GM19239 (cell line): ENCODE results near the gene FBXO17.
"Not testable (repeated sequence)": the region's sequence is repeated elsewhere in the genome, so short reads cannot be mapped to it uniquely, and the experiment has no call there.

Experiments
- DNase-seq: peaks from one replicate; pipeline ENCODE4 v3.0.0; 2011; ENCODE audit warnings: low spot score; ENCODE audit not compliant: insufficient read length
- FAIRE-seq: peaks from 2 replicates; lab custom pipeline; 2011; peaks lifted over from hg19 to GRCh38; lab: Jason Lieb, UNC

The FBXO17 gene

GRCh38 chr19:38946229-38947010, 29.1 kb downstream of the FBXO17 start:
- FAIRE-seq (no peak), DNase-seq (no peak)

GRCh38 chr19:38945562-38946228, 29.8 kb downstream of the FBXO17 start:
- FAIRE-seq (no peak), DNase-seq (no peak)

DNA sequence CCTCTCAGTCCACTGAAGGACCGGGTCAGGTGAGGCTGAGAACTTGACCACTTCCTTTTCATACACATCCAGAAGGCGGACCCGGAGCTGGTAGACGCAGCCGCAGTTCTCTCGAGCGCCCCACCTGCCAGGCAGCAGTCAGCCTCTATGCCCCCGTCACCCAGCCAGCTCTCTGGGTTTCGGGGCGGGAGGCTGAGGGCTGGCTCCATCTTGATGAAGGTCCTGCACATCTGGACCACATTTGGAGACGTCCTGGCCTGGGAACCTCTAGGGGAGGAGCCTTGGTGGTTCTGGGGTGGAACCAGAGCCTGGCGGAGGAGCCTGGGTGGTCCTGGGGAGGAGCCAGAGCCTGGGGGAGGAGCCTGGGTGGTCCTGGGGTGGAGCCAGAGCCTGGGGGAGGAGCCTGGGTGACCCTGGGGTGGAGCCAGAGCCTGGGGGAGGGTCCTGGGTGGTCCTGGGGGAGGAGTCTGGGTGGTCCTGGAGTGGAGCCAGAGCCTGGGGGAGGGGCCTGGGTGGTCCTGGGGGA, 30.5 kb downstream of the FBXO17 start:
- FAIRE-seq (no peak), DNase-seq (no peak)

DNA sequence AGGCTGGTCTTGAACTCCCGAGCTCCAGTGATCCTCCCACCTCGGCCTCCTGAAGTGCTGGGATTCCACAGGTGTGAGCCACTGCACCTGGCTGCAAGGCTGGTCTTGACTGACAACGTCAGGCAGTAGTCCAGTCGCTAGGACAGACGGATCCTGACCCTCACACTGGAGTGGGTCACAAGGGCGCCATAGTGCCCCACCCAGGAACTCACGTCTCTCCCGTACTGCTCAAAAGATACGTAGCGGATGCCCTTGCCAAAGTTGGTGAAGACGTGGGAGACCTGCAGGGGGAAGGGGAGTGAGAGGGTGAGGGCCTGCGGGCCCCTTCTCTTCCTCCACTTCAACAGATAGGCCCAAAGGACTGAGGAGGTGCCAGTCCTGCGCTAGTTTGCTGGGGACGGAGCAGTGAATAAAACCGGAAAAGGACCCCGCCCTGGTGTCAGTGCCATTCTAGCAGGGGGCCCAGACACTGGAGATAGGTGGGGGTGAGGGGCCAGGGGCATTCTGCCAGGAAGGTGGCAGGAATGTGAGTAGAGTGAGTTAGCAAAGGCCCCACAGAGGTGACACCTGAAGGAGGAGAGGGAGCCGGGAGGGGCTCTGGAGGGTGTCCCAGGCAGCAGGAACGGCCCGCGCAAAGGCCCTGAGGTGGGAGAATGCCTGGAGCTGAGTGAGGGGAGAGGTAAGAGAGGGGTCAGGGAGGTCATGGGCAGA, 32.9 kb downstream of the FBXO17 start:
- DNase-seq (no peak), FAIRE-seq (no peak)

DNA sequence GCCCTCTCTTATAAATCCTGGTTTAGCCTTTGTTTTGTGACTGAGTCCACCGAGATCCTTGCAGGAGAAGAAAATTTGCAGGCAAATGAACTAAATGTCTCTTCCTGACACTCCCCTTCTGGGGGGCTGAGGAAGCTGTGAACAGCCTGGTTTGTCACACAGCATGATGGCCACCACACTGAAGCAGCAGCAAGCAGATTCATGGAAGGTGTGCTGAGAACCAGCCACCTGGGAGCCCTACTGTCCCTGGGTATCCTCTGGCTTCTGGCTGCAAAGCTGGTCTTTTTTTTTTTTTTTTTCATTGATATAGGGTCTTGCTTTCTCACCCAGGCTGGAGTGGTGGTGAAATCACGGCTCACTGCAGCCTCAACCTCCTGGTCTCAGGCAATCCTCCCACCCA, 33.6 kb downstream of the FBXO17 start:
- FAIRE-seq = no peak
- DNase-seq = no peak

DNA sequence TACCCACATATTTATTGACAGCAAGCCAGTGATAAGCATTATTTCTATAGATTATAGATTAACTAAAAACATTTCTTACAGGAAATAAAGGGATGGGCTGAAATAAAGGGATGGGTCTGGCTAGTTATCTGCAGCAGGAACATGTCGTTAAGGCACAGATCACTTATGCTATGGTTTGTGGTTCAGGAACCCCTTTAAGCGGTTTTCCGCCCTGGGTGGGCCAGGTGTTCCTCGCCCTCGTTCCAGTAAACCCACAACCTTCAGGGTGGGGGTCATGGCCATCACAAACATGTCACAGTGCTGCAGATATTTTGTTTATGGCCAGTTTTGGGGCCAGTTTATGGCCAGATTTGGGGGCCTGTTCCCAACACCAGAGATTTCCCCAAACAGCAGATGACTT, 34.1 kb downstream of the FBXO17 start:
- DNase-seq, FAIRE-seq: not testable (repeated sequence)

DNA sequence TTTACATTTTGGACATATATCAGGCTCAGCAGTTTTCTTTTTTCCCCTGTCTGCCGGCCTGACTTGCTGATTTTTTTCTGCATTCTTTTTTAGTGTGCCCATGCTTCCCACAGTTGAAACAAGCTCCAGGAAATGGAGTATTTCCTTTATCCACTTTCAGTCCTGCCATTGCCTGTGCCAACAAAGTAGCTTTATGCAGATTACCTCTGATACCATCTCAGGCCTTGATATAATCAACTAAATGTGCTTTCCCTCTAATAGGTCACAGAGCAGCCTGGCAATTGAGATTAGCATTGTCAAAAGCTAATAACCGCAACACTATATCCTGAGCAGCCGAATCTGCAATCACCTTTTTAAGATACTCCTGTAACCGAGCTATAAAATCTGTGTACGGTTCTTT, 35.6 kb downstream of the FBXO17 start:
- no peak for DNase-seq
- FAIRE-seq = no peak

DNA sequence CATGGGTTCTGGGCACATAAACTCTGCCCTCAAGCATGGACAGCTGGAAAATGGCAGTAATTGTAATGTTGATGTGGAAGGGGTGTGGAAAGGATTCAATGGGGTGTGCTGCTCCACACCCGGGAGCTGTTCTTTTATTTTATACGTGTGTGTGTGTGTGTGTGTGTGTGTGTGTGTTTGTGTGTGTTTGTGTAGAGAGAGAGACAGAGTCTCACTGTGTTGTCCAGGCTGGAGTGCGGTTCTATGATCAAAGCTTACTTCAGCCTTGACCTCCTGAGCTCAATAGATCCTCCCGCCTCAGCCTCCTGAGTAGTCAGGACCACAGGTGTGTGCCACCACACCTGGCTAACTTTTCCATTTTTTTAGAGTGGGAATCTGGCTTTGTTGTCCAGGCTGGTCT, 42.0 kb downstream of the FBXO17 start:
- no peak for FAIRE-seq
- no peak for DNase-seq

DNA sequence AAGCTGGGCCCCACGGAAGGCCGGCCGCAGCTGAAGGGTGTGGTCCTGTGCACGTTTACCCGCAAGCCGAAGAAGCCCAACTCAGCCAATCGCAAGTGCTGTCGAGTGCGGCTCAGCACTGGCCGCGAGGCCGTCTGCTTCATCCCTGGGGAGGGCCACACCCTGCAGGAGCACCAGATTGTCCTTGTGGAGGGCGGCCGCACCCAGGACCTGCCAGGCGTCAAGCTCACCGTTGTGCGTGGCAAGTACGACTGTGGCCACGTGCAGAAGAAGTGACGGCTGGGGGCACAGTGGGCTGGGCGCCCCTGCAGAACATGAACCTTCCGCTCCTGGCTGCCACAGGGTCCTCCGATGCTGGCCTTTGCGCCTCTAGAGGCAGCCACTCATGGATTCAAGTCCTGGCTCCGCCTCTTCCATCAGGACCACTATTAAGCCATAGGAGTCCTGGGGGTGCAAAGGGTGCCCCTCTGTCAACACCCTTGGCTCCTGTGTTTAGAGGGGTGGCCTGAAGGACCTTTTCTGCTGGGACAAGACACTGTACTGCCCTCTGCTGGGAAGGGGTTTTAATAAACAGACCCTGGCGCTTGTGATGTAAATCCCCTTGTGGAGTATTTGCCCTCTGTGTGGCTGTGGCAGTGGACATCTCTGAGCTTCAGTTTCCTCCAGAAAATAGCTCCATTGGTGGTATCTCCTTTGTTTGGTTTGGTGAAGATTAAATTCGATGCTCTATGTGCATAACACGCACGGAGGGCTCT, 42.9 kb downstream of the FBXO17 start:
- FAIRE-seq = peak; percentile 66
- DNase-seq = no peak

GRCh38 chr19:38931521-38931793, 44.1 kb downstream of the FBXO17 start:
- DNase-seq = no peak
- FAIRE-seq = no peak

DNA sequence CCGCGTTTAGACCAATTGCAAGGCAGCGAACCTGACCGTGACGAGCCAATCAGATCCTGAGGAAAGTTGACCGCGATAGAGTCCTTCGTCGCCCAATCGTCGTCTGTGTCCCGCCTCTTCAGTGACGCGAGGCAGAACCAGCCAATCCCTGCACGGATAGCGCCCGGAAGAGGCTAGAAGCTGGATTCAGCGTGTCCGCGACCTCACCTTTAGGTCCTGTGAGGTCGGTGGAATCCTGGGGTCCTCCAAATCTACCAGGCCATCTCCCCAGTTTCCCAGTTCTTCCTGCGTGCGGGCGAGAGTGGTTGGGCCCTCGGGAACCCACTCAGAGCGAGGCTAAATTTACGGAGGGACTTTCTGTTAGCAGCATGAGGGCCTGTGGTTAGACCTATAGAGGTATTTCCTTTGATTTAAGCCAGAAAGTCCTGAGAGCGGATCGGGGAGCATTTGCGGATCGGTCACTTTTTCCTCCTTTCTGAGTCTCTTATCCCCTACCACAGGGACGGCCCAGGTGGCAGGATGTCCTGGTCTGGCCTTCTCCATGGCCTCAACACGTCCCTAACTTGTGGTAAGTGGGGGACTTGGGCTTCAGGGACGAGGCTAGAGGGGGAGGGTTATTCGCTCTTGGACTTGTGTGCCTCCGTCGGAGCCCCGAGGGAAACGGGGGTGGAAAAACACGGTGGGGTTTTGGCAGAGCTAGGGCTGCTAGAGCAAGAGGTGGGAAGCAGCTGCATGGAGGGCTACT, 44.6 kb downstream of the FBXO17 start, which contains the start of gene MRPS12:
MRPS12 (plus strand) TSS at position 169 of the 745 bp plus-strand sequence; CDS start at position 520, 351 bp downstream.
- FAIRE-seq (peak; percentile 98), DNase-seq (peak; percentile 98)

DNA sequence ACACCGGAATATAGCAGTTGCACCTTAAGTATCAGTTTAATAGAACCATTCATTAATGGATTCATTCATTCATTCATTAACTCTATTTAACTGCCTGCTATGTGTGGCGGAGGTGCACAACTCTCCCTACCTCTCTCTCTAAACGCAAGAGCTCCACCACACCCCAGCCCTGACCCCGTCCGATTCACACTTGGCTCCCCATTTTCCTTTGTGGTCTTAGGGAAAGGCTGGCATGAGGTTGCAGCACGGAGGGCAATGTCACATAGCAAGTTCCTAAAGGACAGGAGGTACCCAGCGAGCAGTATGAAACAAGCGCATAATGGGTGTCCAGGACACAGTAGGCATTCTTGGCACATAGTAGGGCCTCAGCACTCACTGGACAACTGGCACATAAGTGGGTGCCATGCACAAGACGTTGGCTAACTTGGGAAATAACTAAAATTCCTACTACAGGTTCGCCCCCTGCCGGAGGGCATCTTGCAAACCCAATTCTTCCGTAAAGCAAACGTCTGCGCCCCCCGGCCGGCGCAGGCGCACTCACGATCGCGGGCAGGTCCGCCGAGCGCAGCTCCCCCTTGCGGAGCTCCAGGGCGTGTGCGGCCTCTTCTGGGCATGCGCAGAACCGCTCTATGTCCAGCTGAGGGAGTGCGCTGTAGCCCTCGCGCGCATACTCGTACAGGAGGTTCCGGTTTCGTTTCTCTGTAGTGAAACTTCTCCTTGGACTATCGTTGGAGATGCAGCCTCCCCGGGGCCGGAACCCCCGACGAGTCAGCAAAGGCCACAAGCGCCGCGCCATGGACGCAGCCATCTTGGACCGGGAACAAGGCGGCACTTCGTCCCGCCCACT, 45.4 kb downstream of the FBXO17 start, which contains the start of gene SARS2:
SARS2 (minus strand) TSS at position 835 of the 847 bp plus-strand sequence; CDS start at position 808, 27 bp downstream.
- FAIRE-seq = no peak
- peak; percentile 86 for DNase-seq

DNA sequence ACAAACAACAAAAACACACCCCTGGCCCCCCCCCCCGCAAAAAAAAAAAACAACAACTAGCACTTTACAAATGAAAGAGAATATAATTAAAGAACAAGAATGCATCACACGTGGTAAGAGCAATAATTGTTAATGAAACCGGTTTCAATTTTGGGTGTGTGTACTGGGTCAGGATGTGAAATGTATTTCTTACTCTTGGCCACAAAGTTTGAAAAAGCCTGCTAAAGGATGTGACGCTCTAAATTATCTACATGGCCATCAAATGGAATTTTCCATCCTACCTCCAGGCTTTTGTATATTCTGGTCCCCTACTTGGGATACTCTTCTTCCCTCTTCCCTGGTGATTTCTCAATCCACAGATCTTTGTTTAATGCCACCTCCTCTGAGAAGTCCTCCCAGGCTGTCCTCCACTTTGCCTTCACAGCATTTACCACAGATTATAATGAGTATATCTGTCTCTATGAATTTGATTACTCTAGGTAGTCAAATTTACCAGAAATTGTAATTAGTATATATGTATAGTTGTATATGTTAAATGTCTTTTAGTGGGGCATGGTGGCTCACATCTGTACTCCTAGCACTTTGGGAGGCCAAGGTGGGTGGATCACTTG, 47.0 kb downstream of the FBXO17 start:
- DNase-seq = no peak
- no peak for FAIRE-seq

DNA sequence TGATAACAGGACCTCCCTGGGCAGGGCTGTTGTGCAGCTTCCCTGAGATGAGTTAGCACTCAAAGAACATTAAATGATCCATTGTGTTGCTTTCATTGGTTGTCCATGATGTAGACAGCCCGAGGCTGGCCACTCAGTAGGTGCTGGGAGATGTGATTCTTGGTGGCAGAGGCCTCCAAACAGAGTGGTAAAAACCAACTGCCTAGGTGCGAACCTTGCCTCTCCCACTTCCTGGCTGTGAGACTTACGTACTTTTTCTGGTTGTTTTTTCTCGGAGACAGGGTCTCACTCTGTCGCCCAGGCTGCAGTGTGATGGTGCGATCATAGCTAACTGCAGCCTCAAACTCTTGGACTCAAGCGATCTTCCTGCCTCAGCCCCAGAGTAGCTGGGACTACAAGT, 51.2 kb downstream of the FBXO17 start:
- DNase-seq = no peak
- no peak for FAIRE-seq

GRCh38 chr19:38922482-38922881, 53.1 kb downstream of the FBXO17 start:
- DNase-seq (no peak), FAIRE-seq (no peak)

- DNase-seq = no peak
- FAIRE-seq = no peak
These were observed 53.9 kb downstream of the FBXO17 start for GRCh38 chr19:38921420-38922274.
